ENCODE results near the gene ECT2.
A peak's percentile ranks its signal among the peaks of the same experiment; 100 is the strongest.
"Not testable (repeated sequence)": the region's sequence is repeated elsewhere in the genome, so short reads cannot be mapped to it uniquely, and the experiment has no call there.

The ECT2 gene

GRCh38 chr3:172746475-172746874, 4.1 kb upstream of the ECT2 start:
- TF ChIP-seq, protein P1, sequence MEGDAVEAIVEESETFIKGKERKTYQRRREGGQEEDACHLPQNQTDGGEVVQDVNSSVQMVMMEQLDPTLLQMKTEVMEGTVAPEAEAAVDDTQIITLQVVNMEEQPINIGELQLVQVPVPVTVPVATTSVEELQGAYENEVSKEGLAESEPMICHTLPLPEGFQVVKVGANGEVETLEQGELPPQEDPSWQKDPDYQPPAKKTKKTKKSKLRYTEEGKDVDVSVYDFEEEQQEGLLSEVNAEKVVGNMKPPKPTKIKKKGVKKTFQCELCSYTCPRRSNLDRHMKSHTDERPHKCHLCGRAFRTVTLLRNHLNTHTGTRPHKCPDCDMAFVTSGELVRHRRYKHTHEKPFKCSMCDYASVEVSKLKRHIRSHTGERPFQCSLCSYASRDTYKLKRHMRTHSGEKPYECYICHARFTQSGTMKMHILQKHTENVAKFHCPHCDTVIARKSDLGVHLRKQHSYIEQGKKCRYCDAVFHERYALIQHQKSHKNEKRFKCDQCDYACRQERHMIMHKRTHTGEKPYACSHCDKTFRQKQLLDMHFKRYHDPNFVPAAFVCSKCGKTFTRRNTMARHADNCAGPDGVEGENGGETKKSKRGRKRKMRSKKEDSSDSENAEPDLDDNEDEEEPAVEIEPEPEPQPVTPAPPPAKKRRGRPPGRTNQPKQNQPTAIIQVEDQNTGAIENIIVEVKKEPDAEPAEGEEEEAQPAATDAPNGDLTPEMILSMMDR (conservative IDR thresholded peaks at IDR 0.05; ENCODE audit: low read depth, low read length), result no peak
- DNase-seq (ENCODE audit: low read depth), result peak; percentile 7
- no peak overlapping the region for H3K4me3 ChIP-seq (ENCODE audit: low read depth, low read length)

- DNase-seq (ENCODE audit: low read depth), result peak; percentile 82
- H3K4me3 ChIP-seq (ENCODE audit: low read depth, low read length), result peak overlapping the region; percentile 62
Observed at GRCh38 chr3:172749230-172749965, 1.1 kb upstream of the ECT2 start.

DNA sequence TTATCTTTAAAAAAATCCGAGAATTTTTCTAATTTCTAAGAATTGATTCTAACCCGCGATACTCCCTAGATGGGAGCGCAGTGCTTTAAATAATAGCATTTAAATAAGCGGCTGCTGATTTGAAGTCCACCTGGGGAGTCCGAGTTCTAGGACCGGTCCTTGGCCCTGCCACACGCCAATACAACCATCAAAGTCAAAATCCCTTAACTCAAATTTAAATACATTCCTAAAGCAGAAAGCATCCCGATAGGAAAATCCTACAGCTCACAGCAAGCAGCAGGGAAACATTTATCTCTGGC, 508 bp upstream of the ECT2 start:
- peak overlapping the region; percentile 62 for H3K4me3 ChIP-seq (ENCODE audit: low read depth, low read length)
- TF ChIP-seq, protein P1 (conservative IDR thresholded peaks at IDR 0.05; ENCODE audit: low read depth, low read length), result no peak
- no peak for DNase-seq (ENCODE audit: low read depth)

More at GRCh38 chr3:172749230-172749965, 1.1 kb upstream of the ECT2 start:
- TF ChIP-seq, protein P1 (conservative IDR thresholded peaks at IDR 0.05; ENCODE audit: low read depth, low read length), result no peak

DNA sequence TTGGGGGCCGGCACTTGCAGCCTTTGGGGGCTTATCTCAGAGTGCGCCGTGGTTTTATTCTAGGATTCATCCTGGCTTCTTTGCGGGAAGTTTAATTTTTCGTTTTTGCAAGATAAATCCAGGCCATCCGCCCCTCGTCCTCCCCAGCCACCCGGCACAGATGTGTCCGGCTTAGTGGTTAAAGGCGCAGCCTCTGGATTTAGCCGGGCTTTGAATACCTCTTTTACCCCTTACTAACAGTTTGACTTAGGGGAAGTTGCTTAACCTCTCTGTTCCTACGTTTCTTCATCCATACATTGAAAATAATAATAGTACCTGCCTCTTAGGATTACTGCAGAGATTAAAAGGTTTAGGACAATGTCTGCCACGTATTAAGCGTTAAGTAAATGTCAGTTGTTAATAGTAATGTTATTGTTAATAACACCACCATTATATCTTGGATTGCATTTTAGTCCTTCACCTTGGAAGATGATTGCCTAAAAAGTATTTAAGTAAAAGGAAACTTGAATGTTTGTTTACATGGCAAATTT, 714 bp downstream of the ECT2 start:
- peak overlapping the region; percentile 97 for H3K4me3 ChIP-seq (ENCODE audit: low read depth, low read length)
- peak; percentile 35 for DNase-seq (ENCODE audit: low read depth)
- TF ChIP-seq, protein P1 (conservative IDR thresholded peaks at IDR 0.05; ENCODE audit: low read depth, low read length), result no peak

DNA sequence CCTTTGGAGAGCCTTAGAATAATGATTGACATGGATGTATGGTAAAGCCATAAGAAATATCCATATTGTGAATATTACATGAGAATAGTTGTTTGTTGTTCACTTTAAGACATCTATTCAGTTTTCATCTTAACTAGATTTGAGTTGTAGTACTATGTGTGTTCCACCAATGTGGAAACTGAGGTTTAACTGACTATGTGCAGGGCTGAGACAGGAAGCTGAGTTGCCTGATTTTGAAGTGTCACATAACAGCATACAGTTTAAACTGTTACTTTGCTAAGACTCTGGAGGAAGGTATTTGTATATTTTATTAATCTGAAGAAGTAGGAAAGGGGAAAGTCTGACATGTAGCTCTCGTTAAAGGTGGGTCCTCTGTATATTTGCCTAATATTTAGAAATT, 2.1 kb downstream of the ECT2 start:
- no peak overlapping the region for H3K4me3 ChIP-seq (ENCODE audit: low read depth, low read length)
- TF ChIP-seq, protein P1 (conservative IDR thresholded peaks at IDR 0.05; ENCODE audit: low read depth, low read length), result no peak
- DNase-seq (ENCODE audit: low read depth), result no peak

GRCh38 chr3:172753125-172753524, 2.6 kb downstream of the ECT2 start:
- no peak for DNase-seq (ENCODE audit: low read depth)
- TF ChIP-seq, protein P1 (conservative IDR thresholded peaks at IDR 0.05; ENCODE audit: low read depth, low read length), result no peak
- H3K4me3 ChIP-seq (ENCODE audit: low read depth, low read length), result no peak overlapping the region

- peak; percentile 87 for DNase-seq (ENCODE audit: low read depth)
Observed at GRCh38 chr3:172760416-172760815, 9.9 kb downstream of the ECT2 start.

More at GRCh38 chr3:172760416-172760815, 9.9 kb downstream of the ECT2 start:
- not testable (repeated sequence) for H3K4me3 ChIP-seq (ENCODE audit: low read depth, low read length)

Measured in choroid plexus epithelial cell (primary cell).